NCI-H1417 (cell line): ENCODE measurements around the gene CHCHD6.
A peak's percentile ranks its signal among the peaks of the same experiment; 100 is the strongest.

Experiments
- DNase-seq, 3 experiments: peaks; one replicate each; lab custom pipeline; 2025; lab: John Stamatoyannopoulos, UW

CHCHD6 gene

DNA sequence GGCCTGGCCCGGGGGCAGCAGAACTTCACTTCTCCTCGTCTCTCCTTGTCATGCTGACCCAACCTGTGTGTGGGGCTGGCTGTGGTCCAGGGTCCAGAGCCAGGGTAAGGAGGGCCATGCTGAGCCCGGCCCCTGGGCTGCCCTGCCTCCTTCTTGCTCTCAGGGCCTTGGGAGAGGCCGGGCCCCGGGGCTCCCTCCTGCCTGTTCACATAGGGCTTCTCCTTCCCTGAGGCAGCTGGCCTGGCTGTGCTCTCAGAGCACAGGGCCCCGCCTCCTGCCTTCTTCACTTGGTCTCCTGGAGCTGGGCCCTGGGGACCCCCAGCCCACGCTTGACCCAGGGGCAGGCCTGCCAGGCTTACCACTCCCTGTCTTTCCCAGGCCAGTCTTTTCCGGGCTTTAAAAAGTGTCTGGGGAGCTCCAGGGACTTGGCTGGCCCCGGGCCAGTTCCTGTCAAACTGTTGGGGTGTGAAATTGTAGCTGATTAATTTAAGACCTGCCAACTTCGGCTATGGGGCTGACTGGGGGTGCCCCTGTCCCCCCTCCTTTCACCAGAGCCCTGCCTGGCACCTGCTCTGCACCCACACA is 290.7 kb downstream of the CHCHD6 start:
- DNase-seq: no peak

DNA sequence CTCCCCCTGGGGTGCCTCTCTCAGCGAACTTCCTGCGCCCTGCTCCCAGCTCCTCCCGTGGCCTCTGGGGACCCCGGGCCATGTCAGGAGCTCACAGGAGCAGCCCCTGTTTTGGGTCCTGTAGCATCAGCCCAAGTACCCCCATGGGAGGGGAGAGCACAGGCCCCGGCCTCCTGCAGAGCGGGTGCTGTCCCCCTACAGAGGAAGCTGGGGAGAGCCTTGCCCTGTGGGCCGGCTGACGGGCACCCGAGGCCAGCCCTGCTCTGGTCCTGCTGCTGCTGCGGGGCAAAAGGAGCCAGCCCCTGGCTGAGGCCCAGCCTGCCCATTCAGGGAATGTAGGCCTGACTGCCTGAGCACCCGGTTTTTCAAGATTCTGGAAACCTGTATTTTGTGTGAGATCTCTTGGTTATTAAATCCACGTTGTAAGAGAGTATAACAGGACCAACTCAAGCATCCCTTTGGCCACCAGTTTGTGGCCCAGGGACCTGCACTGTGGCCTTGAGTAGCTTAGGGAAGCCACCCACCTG is 291.3 kb downstream of the CHCHD6 start:
- DNase-seq: no peak

- no peak for DNase-seq
Observed at GRCh38 chr3:126995926-126996512, 292.0 kb downstream of the CHCHD6 start.

GRCh38 chr3:126996905-126997304 is 292.9 kb downstream of the CHCHD6 start:
- no peak for DNase-seq

GRCh38 chr3:126997455-126998038 is 293.5 kb downstream of the CHCHD6 start:
- no peak for DNase-seq

GRCh38 chr3:126998320-126998719 is 294.3 kb downstream of the CHCHD6 start:
- DNase-seq: no peak

DNA sequence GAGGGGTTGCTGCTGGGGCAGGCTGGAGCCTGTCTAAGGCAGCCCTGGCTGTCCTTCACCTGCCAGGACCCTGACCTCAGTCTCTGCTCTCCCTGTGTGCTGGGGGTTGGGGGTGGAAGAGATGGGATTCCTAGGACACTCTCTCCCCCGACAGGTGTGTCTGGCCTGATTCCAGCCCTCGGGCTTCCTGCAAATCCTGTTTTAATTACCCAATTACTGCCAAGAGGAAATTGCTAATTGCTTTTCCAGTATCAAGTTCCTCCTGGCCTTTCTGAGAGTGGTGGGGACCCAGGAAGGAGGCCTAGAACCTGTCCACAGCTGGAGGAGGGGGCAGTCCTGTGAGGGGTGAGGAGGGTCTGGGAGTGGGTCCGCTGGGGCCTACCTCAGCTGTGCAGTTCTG is 294.7 kb downstream of the CHCHD6 start:
- peak in 2 of 3 experiments; percentile 55 to 87 for DNase-seq

DNA sequence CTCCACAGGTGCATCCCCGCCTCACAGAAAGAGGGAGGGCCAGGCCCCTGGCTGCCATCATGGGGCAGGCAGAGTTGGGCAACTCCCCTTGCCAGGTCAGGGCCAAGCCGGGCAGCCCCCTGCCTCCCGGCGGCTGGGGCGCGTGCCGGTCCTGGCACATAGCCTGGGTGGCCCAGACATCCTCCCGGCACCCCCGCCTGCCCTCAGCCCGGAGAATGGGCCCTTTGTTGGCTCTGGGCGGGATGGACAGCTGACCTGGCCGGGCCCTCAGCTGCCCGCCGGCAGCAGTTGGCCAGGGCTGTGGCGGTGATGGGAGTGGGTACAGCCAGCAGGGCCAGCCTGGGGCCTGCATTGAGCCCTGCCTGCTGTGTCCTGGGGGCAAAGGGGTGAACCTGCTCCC is 295.3 kb downstream of the CHCHD6 start:
- no peak for DNase-seq

- no peak for DNase-seq
Observed at GRCh38 chr3:127000119-127000518, 296.1 kb downstream of the CHCHD6 start.

DNA sequence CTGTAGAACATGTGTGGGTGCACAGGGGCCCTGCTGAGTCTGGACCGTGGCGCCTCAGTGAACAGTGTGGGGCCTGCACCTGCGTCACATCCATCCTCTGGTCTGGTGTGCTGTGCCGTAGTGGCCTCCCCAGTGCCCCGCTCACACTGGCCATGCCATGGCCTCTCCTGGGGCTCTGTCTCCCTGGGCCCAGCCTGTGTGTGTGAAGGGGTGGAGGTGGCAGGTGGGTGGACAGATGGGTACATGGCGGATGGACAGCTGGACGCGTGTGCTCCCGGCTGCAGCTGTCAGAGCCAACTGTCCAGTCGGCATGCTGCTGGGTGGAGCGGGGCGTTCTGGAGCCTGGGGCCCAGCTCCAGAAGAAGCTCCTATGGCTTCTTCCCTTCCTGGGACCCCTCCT is 296.7 kb downstream of the CHCHD6 start:
- DNase-seq: no peak

GRCh38 chr3:127001486-127002194 is 297.6 kb downstream of the CHCHD6 start:
- no peak for DNase-seq

GRCh38 chr3:127002195-127003174 is 298.4 kb downstream of the CHCHD6 start:
- no peak for DNase-seq

DNA sequence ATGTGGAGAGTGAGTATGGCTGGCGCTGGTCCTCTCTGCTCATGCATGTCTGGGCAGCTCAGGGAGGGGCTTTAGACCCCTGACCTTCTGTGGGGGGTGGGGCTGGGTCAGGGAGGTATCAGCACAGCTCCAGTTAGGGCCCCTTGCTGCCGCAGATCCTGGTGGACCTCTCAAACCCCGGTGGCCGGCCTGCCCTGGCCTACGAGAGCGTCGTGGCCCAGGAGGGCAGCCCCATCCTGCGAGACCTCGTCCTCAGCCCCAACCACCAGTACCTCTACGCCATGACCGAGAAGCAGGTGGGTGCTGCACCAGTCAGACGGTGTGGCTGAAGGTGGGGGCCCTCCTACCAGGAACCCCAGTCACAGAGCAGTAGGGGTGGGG is 299.1 kb downstream of the CHCHD6 start:
- no peak for DNase-seq

DNA sequence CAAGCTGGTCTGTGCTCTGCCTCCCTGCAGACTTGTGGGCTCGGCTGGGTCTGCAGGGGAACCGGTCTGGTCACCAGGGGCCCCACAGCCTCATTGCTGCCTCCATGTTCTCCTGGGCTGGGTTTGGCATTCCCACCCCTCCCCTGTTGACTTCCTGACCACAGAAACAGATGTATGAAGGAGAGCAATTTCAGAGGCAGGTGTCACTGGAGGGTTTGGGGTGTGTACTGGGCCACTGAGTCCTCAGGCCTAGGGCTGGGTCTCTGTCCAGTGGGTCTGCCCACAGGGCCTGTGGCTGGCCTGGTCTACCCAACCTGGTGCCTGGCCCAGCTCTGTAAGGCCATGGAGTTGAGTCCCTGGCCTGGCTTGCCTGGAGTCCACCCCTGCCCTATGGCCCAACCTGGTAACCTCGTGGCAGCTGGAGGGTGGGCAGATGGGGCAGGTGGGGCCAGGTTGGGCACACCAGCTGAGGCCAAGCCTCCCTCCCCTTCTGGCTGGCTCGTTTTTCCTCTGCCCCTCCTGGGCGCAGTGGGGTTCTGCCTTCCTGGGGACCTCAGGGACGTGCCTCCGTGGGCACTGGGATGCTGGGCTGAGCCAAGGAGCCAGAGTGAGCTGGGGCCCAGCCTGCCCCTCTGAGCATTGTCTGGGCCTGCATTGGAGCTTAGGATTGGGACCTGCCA is 299.7 kb downstream of the CHCHD6 start:
- DNase-seq: no peak

DNA sequence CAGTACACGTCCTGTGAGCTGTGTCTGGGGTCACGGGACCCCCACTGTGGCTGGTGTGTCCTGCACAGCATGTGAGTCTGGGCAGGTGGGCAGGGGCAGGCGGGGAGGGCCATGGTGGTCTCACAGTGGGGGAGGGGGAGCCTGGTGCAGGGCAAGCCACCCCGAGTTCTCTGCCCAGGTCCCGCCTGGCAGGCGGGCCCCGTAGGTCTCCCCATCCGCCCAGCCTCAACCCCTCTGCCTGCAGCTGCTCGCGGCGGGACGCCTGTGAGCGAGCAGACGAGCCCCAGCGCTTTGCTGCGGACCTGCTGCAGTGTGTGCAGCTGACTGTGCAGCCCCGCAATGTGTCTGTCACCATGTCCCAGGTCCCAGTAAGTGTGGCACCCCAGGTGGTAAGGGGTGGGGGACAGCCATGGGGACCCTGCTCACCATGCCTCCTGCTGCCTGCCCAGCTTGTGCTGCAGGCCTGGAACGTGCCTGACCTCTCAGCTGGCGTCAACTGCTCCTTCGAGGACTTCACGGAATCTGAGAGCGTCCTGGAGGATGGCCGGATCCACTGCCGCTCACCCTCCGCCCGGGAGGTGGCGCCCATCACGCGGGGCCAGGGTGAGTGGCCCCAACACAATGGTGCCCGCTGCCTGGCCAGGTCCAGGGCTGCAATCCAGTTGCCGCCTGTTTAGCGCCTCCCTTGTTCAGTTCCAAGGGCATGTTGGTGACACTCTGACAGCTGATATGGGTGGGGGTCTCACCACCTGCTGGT is 300.8 kb downstream of the CHCHD6 start:
- no peak for DNase-seq

- DNase-seq: no peak
Observed at GRCh38 chr3:127005864-127006500, 301.9 kb downstream of the CHCHD6 start.

DNA sequence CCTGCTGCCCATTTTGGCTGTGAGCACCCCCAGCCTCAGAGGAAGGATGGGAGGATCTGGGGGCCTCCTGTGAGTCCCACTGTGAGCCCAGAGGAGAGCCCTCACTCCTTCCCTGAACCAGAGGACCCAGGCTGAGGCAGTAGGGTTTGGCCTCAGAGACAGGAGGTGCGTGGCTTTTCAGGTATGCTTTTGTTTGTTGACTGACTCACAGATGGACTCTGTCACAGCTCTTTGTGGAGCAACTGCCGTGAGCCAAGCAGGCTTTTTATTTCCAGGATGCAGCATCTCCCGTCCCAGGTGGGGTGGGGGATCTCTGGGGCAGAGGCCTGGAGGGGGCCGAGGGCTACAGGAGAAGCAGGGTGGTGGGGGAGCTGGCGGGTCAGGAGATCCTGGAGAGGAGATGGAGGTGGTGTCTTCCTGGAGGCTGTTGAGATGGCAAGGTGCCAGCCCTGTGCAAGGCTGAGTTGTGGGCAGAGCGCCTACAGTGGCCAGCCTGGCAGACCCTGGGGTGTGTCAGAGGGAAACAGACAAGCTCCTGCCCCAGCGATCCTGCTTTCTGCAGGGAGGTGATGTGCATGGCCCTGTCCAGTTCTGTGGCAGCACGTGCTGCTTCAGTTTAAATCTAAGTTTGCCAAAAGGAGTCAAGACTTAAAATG is 302.9 kb downstream of the CHCHD6 start:
- DNase-seq: no peak

DNA sequence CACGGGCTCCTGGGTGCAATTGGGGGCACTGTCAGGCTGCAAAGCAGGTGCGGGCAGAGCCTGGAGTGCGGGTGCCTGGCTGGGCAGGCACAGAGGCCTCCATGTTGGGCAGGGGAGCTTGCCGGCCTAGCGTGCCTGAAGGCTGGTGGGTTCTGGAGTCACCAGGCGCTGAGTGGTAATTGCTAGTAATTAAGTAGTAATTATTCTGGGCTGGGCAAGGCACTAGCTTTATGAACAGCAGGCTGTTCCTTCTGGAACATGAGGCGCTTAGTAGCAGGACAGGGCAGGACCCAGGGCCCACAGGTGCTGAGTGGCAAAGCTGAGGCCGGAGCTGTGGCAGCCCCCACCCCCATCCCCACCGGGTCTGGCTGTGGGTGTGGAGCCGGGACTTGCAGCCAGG is 304.2 kb downstream of the CHCHD6 start:
- peak in 2 of 3 experiments; percentile 66 to 86 for DNase-seq

GRCh38 chr3:127009531-127009930 is 305.5 kb downstream of the CHCHD6 start:
- no peak for DNase-seq
